Fibroblast of villous mesenchyme (primary cell): ENCODE data around the gene LRSAM1. TPM values are rescaled to one million over a fixed set of nuclear protein-coding genes. Genes with fewer than 3 reads are reported as not detected.
A peak's percentile ranks its signal among the peaks of the same experiment; 100 is the strongest.

Source experiments
- DNase-seq: peaks from one replicate; pipeline ENCODE4 v3.0.0-alpha.2; 2010; ENCODE audit warnings: low read depth
- H3K4me3 ChIP-seq: 2 replicates; pipeline ENCODE4 v1.5.1; 2011; ENCODE audit warnings: low read depth, mild to moderate bottlenecking, low read length
- total RNA-seq: library from RNA; depleted of rRNA; stranded (reverse); fragments of >200 nt; gene quantifications from 2 replicates; pipeline ENCODE4 v1.2.3, GENCODE V29; 2012
- TF ChIP-seq, protein P1 (sequence below): IDR thresholded peaks from 2 replicates; pipeline ENCODE4 v1.5.1; 2012; ENCODE audit warnings: low read depth, mild to moderate bottlenecking, low read length; ENCODE audit not compliant: insufficient read depth

LRSAM1 gene
- total RNA-seq, 1 donor = 12.5 TPM

DNA sequence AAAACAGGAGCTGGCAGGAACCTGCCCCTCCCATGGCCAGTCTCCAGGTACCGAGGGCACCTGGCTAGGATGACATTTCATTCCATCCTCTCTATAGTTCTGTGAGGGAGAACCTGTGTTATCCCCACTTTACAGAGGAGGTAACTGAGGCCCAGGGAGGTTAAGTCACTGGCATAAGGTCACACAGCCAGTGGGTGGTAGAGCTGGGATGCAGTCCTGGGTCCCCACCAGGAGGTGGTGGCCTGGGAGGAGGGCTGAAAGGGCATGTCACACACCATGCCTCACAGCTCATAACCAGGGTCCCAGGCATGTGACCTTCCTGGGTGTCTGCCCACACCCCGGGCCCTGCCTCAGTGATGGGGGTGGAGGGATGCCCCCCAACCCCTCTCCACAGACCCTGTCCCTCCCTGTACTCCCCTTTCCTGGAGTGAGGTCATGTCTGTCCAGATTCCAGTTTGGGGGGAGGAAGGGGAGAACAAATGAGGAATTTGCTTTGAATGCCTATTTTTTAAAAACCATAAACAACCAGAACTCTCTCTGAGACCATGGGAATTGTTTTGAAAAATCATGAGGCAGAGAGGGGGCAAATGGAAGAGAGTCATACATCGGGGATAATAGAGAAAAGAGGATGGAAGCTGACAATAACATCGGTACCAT is 83.1 kb downstream of the LRSAM1 start:
- TF ChIP-seq, protein P1, sequence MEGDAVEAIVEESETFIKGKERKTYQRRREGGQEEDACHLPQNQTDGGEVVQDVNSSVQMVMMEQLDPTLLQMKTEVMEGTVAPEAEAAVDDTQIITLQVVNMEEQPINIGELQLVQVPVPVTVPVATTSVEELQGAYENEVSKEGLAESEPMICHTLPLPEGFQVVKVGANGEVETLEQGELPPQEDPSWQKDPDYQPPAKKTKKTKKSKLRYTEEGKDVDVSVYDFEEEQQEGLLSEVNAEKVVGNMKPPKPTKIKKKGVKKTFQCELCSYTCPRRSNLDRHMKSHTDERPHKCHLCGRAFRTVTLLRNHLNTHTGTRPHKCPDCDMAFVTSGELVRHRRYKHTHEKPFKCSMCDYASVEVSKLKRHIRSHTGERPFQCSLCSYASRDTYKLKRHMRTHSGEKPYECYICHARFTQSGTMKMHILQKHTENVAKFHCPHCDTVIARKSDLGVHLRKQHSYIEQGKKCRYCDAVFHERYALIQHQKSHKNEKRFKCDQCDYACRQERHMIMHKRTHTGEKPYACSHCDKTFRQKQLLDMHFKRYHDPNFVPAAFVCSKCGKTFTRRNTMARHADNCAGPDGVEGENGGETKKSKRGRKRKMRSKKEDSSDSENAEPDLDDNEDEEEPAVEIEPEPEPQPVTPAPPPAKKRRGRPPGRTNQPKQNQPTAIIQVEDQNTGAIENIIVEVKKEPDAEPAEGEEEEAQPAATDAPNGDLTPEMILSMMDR = no peak
- no peak for DNase-seq

DNA sequence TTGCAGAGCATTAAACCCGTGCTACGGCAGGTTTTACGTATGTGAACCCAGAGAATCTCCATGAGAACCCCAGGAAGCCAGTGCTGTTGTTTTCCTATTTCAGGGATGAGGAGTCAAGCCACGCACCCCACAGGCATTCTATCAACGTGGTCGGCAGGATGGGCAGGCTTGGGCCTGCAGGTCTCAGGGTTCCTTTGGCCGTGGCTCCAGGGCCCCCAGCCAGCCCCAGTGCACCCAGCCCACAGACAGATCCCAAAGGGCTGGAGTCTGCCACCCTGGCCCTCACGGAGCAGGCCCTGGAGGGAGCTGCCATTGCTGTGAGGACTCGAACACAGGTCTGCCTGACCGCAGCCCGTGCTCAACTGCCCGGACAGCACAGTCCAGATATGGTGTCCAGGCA is 83.6 kb downstream of the LRSAM1 start:
- TF ChIP-seq, protein P1 = no peak
- no peak for DNase-seq
- no peak overlapping the region for H3K4me3 ChIP-seq

More for the DNA sequence above, 83.1 kb downstream of the LRSAM1 start:
- H3K4me3 ChIP-seq = no peak overlapping the region

DNA sequence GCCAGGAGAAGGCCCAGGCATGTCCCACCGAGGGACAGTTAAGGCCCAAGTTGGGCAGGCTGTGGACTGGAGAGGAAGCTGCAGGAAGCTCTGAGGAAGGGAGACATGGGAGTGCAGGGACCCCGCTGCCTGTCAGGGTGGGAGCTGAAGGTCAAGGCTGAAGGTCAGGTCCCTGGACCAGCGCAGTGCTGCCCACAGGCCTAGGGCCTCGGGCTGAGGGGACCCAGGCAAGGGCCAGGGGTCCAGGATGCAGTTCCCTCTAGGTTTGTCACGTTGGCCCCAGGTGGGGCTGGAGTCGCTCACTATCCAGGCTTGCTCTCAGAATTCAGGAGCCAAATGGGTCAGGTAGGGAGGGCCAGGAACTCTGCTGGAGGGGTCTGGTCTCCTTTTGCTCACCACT is 84.1 kb downstream of the LRSAM1 start:
- DNase-seq = no peak
- TF ChIP-seq, protein P1 = no peak
- H3K4me3 ChIP-seq = no peak overlapping the region

DNA sequence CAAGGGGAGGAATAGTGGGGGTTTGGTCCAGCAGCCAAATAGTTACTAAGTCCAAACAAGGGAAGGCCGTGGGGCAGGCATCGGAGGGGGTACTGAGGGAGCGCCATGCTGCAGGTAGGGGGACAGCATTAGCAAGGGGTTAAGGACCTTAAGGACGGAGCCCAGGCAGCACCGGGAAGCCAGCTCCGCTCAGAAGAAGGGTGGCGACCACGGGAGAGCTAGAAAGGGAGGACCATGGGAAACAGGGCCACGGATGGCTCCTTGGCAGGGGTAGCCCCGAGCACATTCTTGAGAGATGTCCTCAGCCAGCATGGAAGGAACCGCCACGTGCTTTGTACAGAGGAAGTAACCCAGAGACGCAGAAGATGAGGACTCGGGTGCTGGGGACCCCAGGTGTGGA is 84.5 kb downstream of the LRSAM1 start:
- H3K4me3 ChIP-seq = no peak overlapping the region
- peak; percentile 57 for DNase-seq
- TF ChIP-seq, protein P1 = no peak

DNA sequence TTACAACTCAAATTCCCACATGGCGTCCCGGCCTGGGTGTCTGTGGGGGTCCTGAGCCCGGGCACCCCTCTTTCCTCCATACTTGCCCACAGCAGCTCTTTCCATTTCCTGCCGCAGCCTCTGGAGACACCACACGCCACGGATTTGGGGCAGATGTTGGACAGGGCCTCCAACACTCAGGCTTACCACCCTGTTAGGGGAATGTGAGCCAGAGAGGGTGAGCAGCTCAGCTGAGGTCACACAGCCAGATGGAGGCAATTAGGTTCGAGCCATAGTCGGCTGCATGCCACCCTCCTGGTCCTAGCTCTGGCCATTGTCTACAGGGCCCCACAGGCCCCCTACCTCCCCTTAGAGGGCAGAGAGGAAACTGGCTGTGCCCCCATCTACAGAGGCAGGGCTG is 85.2 kb downstream of the LRSAM1 start:
- no peak for DNase-seq

DNA sequence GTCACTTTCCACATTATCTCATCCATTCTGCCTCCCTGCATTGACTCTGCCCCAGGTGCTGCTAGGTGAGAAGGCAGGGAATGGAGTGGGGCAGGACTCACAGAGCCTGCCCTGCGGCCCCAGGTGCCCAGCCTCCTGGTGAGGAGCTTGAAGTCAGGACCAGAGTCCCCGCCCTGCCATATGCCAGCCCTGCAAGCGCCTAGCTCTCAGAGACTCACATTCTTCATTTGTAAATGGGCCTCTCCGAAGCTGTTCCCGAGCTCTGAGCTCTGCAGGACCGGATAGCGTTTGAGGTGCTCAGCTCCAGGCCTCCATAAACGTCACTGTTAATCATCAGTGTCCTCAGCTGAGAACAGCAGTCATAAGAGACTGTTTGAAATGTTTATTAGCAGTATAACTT is 85.7 kb downstream of the LRSAM1 start:
- peak; percentile 82 for DNase-seq
- TF ChIP-seq, protein P1 = no peak
- no peak overlapping the region for H3K4me3 ChIP-seq

More for the DNA sequence above, 85.2 kb downstream of the LRSAM1 start:
- TF ChIP-seq, protein P1 = no peak
- no peak overlapping the region for H3K4me3 ChIP-seq

DNA sequence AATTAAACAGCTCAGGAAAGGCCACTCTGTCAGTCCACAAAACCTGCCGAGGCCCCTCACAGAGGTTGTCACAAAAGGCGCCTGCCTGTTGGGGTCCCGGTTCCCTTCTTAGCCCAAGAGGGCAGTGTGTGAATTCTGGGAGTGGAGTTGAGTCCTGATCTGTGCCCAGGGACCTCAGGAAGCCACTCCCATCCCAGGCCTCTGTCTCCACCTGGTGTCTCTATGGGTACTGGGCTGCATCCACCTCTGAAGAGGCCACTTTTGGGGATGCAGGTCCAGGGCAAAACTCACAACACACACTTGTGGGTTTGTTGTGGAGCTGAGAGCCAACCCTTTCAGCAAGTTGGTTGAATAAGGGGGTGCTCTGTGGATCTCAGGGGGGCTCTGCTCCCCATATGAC is 86.5 kb downstream of the LRSAM1 start:
- TF ChIP-seq, protein P1 = peak; percentile 43
- no peak for DNase-seq

More for the DNA sequence above, 86.5 kb downstream of the LRSAM1 start:
- H3K4me3 ChIP-seq = no peak overlapping the region
